CD14-positive monocyte (primary cell): Measurements from ENCODE around the gene RC3H2. TPM values are rescaled to one million over a fixed set of nuclear protein-coding genes. Genes with fewer than 3 reads are reported as not detected.

Experiments
- DNase-seq, 3 donors: peaks; one replicate each; pipeline ENCODE4 v3.0.0-alpha.2; 2011 to 2022
- H2AFZ ChIP-seq: 2 replicates; pipeline ENCODE4 v1.6.0; 2012; ENCODE audit warnings: mild to moderate bottlenecking, low read depth, low read length, inconsistent platforms; ENCODE audit not compliant: insufficient read depth, poor library complexity, severe bottlenecking
- H3K27ac ChIP-seq, 2 donors: 1 replicate in 1 of 2; 2 replicates in 1 of 2; pipeline ENCODE4 v1.5.1; 2012 to 2013; ENCODE audit warnings: low read length in 2 of 2, control low read depth in 1 of 2, inconsistent platforms in 1 of 2, low read depth in 1 of 2, mild to moderate bottlenecking in 1 of 2
- H3K27me3 ChIP-seq, 2 donors: one replicate each; pipeline versions ENCODE4 v1.6.0 to v1.6.1; 2011 to 2013; ENCODE audit warnings: low read length in 2 of 2; ENCODE audit not compliant: control insufficient read depth in 2 of 2, insufficient read depth in 2 of 2
- H3K36me3 ChIP-seq, 2 donors: replicated peaks in 1 of 2; 1 replicate in 1 of 2; 2 replicates in 1 of 2; pipeline versions ENCODE4 v1.5.1 to v1.6.1; 2012 to 2013; ENCODE audit warnings: low read length in 2 of 2, control low read depth in 1 of 2, inconsistent platforms in 1 of 2, mild to moderate bottlenecking in 1 of 2; ENCODE audit not compliant: insufficient read depth in 2 of 2, control insufficient read depth in 1 of 2
- H3K4me1 ChIP-seq, 2 donors: 1 replicate in 1 of 2; 2 replicates in 1 of 2; pipeline versions ENCODE4 v1.5.1 to v1.6.1; 2012 to 2013; ENCODE audit warnings: low read length in 2 of 2, control low read depth in 1 of 2, inconsistent platforms in 1 of 2, mild to moderate bottlenecking in 1 of 2, moderate library complexity in 1 of 2; ENCODE audit not compliant: insufficient read depth in 2 of 2, control insufficient read depth in 1 of 2
- H3K4me2 ChIP-seq: replicated peaks from 2 replicates; pipeline ENCODE3; 2012; ENCODE audit warnings: low read length, moderate library complexity, mild to moderate bottlenecking; ENCODE audit not compliant: poor library complexity, severe bottlenecking; ENCODE audit errors: extremely low read depth
- H3K4me3 ChIP-seq, 3 experiments: fragments of 200-600 bp in 1 of 3; sonication (generic) in 1 of 3; replicated peaks in 1 of 3; 1 replicate in 2 of 3; 2 replicates in 1 of 3; pipeline ENCODE4 v1.5.1; 2011 to 2013; ENCODE audit warnings: low read length in 3 of 3, mild to moderate bottlenecking in 3 of 3, control low read depth in 2 of 3, low read depth in 2 of 3, inconsistent platforms in 1 of 3, moderate library complexity in 1 of 3
- H3K79me2 ChIP-seq: 2 replicates; pipeline ENCODE4 v1.6.0; 2012; ENCODE audit warnings: mild to moderate bottlenecking, control low read depth, inconsistent platforms, low read length, moderate library complexity; ENCODE audit not compliant: insufficient read depth
- H3K9ac ChIP-seq: 2 replicates; pipeline ENCODE4 v1.6.0; 2017; ENCODE audit warnings: low read length, mild to moderate bottlenecking; ENCODE audit not compliant: insufficient read depth, poor library complexity, severe bottlenecking
- H3K9me3 ChIP-seq, 2 donors: replicated peaks in 1 of 2; 1 replicate in 1 of 2; 2 replicates in 1 of 2; pipeline versions ENCODE4 v1.5.1 to v1.6.1; 2012 to 2013; ENCODE audit warnings: low read length in 2 of 2, control low read depth in 1 of 2; ENCODE audit not compliant: control insufficient read depth in 1 of 2, insufficient read depth in 1 of 2
- H4K20me1 ChIP-seq: 2 replicates; pipeline ENCODE4 v1.6.0; 2012; ENCODE audit warnings: mild to moderate bottlenecking, low read length, control low read depth, moderate library complexity; ENCODE audit not compliant: insufficient read depth
- H3K27ac Mint-ChIP-seq, 7 donors: one replicate each; pipeline ENCODE4 v1.8.0; 2020; ENCODE audit warnings: mild to moderate bottlenecking in 7 of 7, mixed read lengths in 7 of 7, moderate library complexity in 6 of 7, inconsistent platforms in 2 of 7
- H3K27me3 Mint-ChIP-seq, 3 donors: one replicate each; pipeline ENCODE4 v1.8.0; 2021 to 2022; ENCODE audit warnings: low read depth in 3 of 3, mild to moderate bottlenecking in 3 of 3, mixed read lengths in 3 of 3, moderate library complexity in 3 of 3, inconsistent platforms in 1 of 3
- H3K36me3 Mint-ChIP-seq, 2 donors: one replicate each; pipeline ENCODE4 v1.8.0; 2020; ENCODE audit warnings: mixed read lengths in 2 of 2, inconsistent platforms in 1 of 2, mild to moderate bottlenecking in 1 of 2
- H3K4me1 Mint-ChIP-seq: one replicate; pipeline ENCODE4 v1.8.0; 2020; ENCODE audit warnings: mild to moderate bottlenecking, mixed read lengths
- H3K4me3 Mint-ChIP-seq, 2 donors: one replicate each; pipeline ENCODE4 v1.8.0; 2020; ENCODE audit warnings: mild to moderate bottlenecking in 2 of 2, mixed read lengths in 2 of 2, moderate library complexity in 1 of 2
- H3K9me3 Mint-ChIP-seq, 7 donors: one replicate each; pipeline ENCODE4 v1.8.0; 2020 to 2022; ENCODE audit warnings: mixed read lengths in 7 of 7, mild to moderate bottlenecking in 6 of 7, moderate library complexity in 6 of 7, inconsistent platforms in 2 of 7
- CTCF ChIP-seq: fragments of 200-600 bp; IDR thresholded peaks from one replicate; pipeline ENCODE4 v1.8.0; 2022; ENCODE audit warnings: antibody characterized with exemption, mild to moderate bottlenecking
- WGBS: methylation state at CpG from one replicate; pipeline ENCODE4 v1.1.5; 2013; ENCODE audit warnings: missing lambda C conversion rate; ENCODE audit not compliant: insufficient coverage; 5-methylcytosine and 5-hydroxymethylcytosine counted together
- intact Hi-C, 2 donors: fragments of 100-400 bp; cut with micrococcal nuclease; formaldehyde crosslinking; loops; one replicate each; pipeline versions ENCODE4 v1.15.0 to v1.15.1; 2023
- polyA plus RNA-seq, 3 donors: library from polyadenylated mRNA; depleted of rRNA in 1 of 3; unstranded in 2 of 3; stranded (reverse) in 1 of 3; fragments of 300-500 nt in 2 of 3; fragments of >200 nt in 1 of 3; fragmentation: Illumina TruSeq in 2 of 3; gene quantifications; 1 replicate in 2 of 3; 2 replicates in 1 of 3; pipeline ENCODE4 v1.2.3, GENCODE V29; 2012 to 2021

RC3H2 gene
- polyA plus RNA-seq, 3 donors, result 11.3 to 24.6 (median 11.8) TPM

GRCh38 chr9:122866079-122866478 is 39.1 kb downstream of the RC3H2 start:
- DNase-seq, result no peak
- Mint-ChIP-seq H3K36me3 (peaks cover 44 to 61% of the 10 kb centered on the region in 2 donors), H3K27me3 (no peaks in the 10 kb centered on the region), H3K4me1 (no peaks in the 10 kb centered on the region), H3K27ac (no peak overlapping the region), H3K9me3 (peaks cover 0 to 5% (median 0%) of the 10 kb centered on the region in 7 donors), H3K4me3 (no peak overlapping the region)
- H4K20me1 ChIP-seq, result no peaks in the 10 kb centered on the region
- WGBS, result no CpG with 5 or more reads among the region's 5 CpGs
- H3K79me2 ChIP-seq, result no peaks in the 10 kb centered on the region
- H3K9ac ChIP-seq, result no peak overlapping the region
- H3K36me3 ChIP-seq, result peaks cover 41 to 70% of the 10 kb centered on the region in 2 donors
- H3K27me3 ChIP-seq, result no peaks in the 10 kb centered on the region
- H3K9me3 ChIP-seq, result no peaks in the 10 kb centered on the region
- intact Hi-C loops, result no loop called here
- TF ChIP-seq CTCF, result no peak
- no peaks in the 10 kb centered on the region for H3K4me1 ChIP-seq
- no peak overlapping the region for H3K4me3 ChIP-seq
- H3K27ac ChIP-seq, result no peak overlapping the region
- no peak overlapping the region for H2AFZ ChIP-seq
- H3K4me2 ChIP-seq, result no peak overlapping the region

- no peak overlapping the region for H3K4me3 Mint-ChIP-seq
- H3K79me2 ChIP-seq, result no peaks in the 10 kb centered on the region
- H3K27ac ChIP-seq, result no peak overlapping the region
- no peak for TF ChIP-seq CTCF
- H2AFZ ChIP-seq, result no peak overlapping the region
- H3K4me1 ChIP-seq, result no peaks in the 10 kb centered on the region
- no peaks in the 10 kb centered on the region for H3K27me3 Mint-ChIP-seq
- no peaks in the 10 kb centered on the region for H3K27me3 ChIP-seq
- H3K9me3 ChIP-seq, result no peaks in the 10 kb centered on the region
- H3K4me1 Mint-ChIP-seq, result no peaks in the 10 kb centered on the region
- peaks cover 38 to 70% of the 10 kb centered on the region in 2 donors for H3K36me3 ChIP-seq
- 97% methylated on average over 4 of the region's 7 CpGs for WGBS
- H3K9ac ChIP-seq, result no peak overlapping the region
- peaks cover 0 to 5% (median 0%) of the 10 kb centered on the region in 7 donors for H3K9me3 Mint-ChIP-seq
- no peak overlapping the region for H3K27ac Mint-ChIP-seq
- H3K4me3 ChIP-seq, result no peak overlapping the region
- no peak for DNase-seq
- H3K36me3 Mint-ChIP-seq, result peaks cover 38 to 57% of the 10 kb centered on the region in 2 donors
- intact Hi-C loops, result no loop called here
- no peaks in the 10 kb centered on the region for H4K20me1 ChIP-seq
- no peak overlapping the region for H3K4me2 ChIP-seq
Measured at GRCh38 chr9:122865300-122865699, 39.9 kb downstream of the RC3H2 start.
